ENCODE measurements around the gene LPIN2. TPM values are rescaled to one million over a fixed set of nuclear protein-coding genes. Genes with fewer than 3 reads are reported as not detected.

The LPIN2 gene
- total RNA-seq, 1 experiment from 2014 or later, result 15.7 TPM

DNA sequence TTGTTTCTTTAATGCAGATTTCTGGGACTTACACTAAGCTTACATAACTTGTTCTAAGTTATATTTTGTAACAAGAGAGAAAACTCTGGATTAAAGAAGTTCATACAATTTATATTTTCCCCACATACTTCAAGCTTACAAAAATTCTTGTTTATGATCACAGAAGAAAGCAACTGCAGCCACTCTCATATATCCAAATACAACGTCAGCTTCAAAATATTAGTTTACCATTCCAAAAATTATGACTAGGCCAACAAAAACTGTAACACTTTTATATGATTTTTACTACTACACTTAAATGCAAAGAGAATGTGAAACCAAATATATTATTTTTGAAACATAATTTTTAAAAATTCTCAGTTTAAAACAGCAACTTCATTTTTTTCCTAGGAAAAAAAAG lies 30.9 kb downstream of the LPIN2 start:
- intact Hi-C loops (cut with micrococcal nuclease; ENCODE audit: unreplicated experiment), result loop anchor here (10.0 kb wide), 1 partner anchor 227 kb away; no protein-coding TSS in a partner anchor

DNA sequence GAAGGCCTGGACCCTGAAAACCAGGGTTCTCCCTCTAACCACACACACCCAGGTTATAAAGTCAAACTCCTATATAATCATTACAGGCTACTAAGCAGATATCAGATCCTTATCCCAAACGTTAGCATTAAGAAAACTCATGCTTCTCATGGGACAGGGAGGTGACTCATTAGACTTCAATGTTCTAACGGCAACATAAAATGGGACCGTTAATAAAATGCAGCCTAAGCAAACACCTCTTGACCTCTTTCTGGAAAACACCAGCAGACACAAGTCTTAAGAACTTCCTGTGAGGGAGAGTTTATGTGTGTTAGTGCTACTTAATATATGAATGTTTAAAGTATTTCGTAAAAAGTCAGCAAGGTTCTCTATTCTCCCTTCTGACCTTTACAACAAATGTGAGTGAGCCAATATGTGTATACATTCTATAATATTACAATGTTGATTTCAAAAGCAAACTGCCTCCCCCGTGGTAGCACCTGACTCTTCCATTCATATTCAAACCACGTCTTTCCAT lies 31.7 kb downstream of the LPIN2 start:
- H3K4me1 Mint-ChIP-seq (ENCODE audit: low read depth, unreplicated experiment), result peaks cover 81% of the 10 kb centered on the region
- DNase-seq, result no peak
- H3K27me3 Mint-ChIP-seq (ENCODE audit: unreplicated experiment), result no peaks in the 10 kb centered on the region
- no TSS peak for BruUV-seq (replicated peaks)
- H3K36me3 Mint-ChIP-seq (ENCODE audit: insufficient read depth, unreplicated experiment), result peaks cover 9% of the 10 kb centered on the region
- intact Hi-C loops (cut with micrococcal nuclease; ENCODE audit: unreplicated experiment), result loop anchor here (10.0 kb wide), 1 partner anchor 226 kb away; no protein-coding TSS in a partner anchor
- peaks cover 2% of the 10 kb centered on the region for H3K9me3 Mint-ChIP-seq (ENCODE audit: low read depth, unreplicated experiment)
- TF ChIP-seq, protein P1, sequence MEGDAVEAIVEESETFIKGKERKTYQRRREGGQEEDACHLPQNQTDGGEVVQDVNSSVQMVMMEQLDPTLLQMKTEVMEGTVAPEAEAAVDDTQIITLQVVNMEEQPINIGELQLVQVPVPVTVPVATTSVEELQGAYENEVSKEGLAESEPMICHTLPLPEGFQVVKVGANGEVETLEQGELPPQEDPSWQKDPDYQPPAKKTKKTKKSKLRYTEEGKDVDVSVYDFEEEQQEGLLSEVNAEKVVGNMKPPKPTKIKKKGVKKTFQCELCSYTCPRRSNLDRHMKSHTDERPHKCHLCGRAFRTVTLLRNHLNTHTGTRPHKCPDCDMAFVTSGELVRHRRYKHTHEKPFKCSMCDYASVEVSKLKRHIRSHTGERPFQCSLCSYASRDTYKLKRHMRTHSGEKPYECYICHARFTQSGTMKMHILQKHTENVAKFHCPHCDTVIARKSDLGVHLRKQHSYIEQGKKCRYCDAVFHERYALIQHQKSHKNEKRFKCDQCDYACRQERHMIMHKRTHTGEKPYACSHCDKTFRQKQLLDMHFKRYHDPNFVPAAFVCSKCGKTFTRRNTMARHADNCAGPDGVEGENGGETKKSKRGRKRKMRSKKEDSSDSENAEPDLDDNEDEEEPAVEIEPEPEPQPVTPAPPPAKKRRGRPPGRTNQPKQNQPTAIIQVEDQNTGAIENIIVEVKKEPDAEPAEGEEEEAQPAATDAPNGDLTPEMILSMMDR (IDR thresholded peaks at IDR 0.05; ENCODE audit: unreplicated experiment), result no peak
- CTCF ChIA-PET, result no interaction called here
- H3K4me3 Mint-ChIP-seq (ENCODE audit: low read depth, unreplicated experiment), result peak overlapping the region; percentile 41
- H3K27ac Mint-ChIP-seq (ENCODE audit: unreplicated experiment), result peak overlapping the region; percentile 92

More for the DNA sequence above, 30.9 kb downstream of the LPIN2 start:
- no TSS peak for BruUV-seq (replicated peaks)
- Mint-ChIP-seq H3K27ac (ENCODE audit: unreplicated experiment) (peak overlapping the region; percentile 92), H3K27me3 (ENCODE audit: unreplicated experiment) (no peaks in the 10 kb centered on the region), H3K4me1 (ENCODE audit: low read depth, unreplicated experiment) (peaks cover 82% of the 10 kb centered on the region), H3K9me3 (ENCODE audit: low read depth, unreplicated experiment) (peaks cover 2% of the 10 kb centered on the region), H3K36me3 (ENCODE audit: insufficient read depth, unreplicated experiment) (peaks cover 9% of the 10 kb centered on the region), H3K4me3 (ENCODE audit: low read depth, unreplicated experiment) (peak overlapping the region; percentile 22)
- DNase-seq, result no peak
- TF ChIP-seq, protein P1 (IDR thresholded peaks at IDR 0.05; ENCODE audit: unreplicated experiment), result no peak
- CTCF ChIA-PET, result interaction anchor here (1.7 kb wide), 1 partner anchor 34 kb away, joined by 5 read pairs; no protein-coding TSS in a partner anchor

DNA sequence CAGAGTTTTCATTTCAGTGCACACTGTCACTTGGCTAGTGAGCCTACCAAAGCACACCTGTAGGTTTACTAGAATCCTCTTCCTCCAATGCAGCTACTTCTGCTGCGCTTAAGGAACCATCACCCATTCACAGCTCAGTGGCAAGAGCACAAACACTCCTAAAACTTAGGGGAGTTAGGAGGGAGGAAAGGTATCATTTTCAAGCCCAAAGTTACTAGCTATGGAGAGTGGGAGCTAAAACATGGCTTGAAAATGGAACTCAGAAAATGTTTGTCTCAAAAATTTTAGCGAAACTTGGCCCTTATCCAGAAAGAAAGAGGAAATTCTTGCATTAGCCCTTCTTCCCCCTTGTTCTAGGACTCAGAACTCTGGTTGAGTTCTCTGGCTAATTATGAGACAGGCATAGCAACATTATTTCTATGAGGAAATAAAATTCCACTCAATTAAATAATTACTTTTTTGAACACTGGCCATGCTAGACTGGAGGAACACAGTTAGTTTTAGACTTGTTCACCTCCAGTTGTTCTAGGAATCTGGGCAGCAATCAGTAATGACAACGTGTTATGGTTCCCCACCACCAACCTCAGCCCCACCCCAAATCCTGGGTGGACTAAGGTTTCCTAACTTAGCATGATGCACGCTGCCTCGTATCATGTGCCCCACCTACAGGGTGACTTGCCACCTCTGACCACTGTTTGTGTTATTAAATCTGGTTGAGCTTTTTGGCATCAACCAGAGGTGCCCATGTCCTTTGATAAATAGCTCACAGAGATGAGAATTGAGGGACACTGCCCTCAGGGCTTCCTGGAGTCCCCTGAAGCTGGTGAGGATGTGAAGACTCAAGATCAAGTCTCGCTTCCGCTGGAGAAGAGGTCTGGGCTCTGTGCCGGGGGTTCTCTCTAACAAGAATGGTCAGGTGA lies 32.8 kb downstream of the LPIN2 start:
- peak overlapping the region; percentile 76 for H3K27ac Mint-ChIP-seq (ENCODE audit: unreplicated experiment)
- no peaks in the 10 kb centered on the region for H3K27me3 Mint-ChIP-seq (ENCODE audit: unreplicated experiment)
- H3K4me3 Mint-ChIP-seq (ENCODE audit: low read depth, unreplicated experiment), result peak overlapping the region; percentile 8
- CTCF ChIA-PET, result interaction anchor here (1.7 kb wide), 1 partner anchor 32 kb away, joined by 4 read pairs; no protein-coding TSS in a partner anchor
- intact Hi-C loops (cut with micrococcal nuclease; ENCODE audit: unreplicated experiment), result loop anchor here (10.0 kb wide), 1 partner anchor 225 kb away; no protein-coding TSS in a partner anchor
- peaks cover 9% of the 10 kb centered on the region for H3K36me3 Mint-ChIP-seq (ENCODE audit: insufficient read depth, unreplicated experiment)
- TF ChIP-seq, protein P1 (IDR thresholded peaks at IDR 0.05; ENCODE audit: unreplicated experiment), result no peak
- DNase-seq, result peak; percentile 24
- peaks cover 80% of the 10 kb centered on the region for H3K4me1 Mint-ChIP-seq (ENCODE audit: low read depth, unreplicated experiment)
- BruUV-seq (replicated peaks), result no TSS peak
- peaks cover 2% of the 10 kb centered on the region for H3K9me3 Mint-ChIP-seq (ENCODE audit: low read depth, unreplicated experiment)

DNA sequence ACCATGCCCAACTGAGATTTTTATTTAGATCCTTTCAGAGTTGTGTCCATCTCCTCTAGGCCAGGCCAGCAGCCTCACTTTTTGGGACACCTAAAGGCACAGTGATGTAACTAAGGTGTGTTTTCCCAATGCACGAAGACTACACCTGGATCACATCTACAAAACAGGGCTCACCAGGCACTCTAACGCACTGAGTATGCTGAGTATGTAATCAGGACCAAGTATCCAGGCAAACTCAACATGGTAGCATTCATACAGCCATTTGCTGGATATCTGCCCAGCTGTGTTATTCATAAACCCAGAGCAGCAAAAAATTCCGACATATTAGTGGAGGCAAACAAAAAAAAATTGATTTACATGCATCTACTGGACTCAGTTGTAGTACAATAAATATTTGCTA lies 33.8 kb downstream of the LPIN2 start:
- Mint-ChIP-seq H3K4me3 (ENCODE audit: low read depth, unreplicated experiment) (peak overlapping the region; percentile 8), H3K27ac (ENCODE audit: unreplicated experiment) (peak overlapping the region; percentile 76), H3K27me3 (ENCODE audit: unreplicated experiment) (no peaks in the 10 kb centered on the region), H3K9me3 (ENCODE audit: low read depth, unreplicated experiment) (peaks cover 2% of the 10 kb centered on the region), H3K36me3 (ENCODE audit: insufficient read depth, unreplicated experiment) (peaks cover 6% of the 10 kb centered on the region), H3K4me1 (ENCODE audit: low read depth, unreplicated experiment) (peaks cover 70% of the 10 kb centered on the region)
- TF ChIP-seq, protein P1 (IDR thresholded peaks at IDR 0.05; ENCODE audit: unreplicated experiment), result no peak
- CTCF ChIA-PET, result interaction anchor here (1.7 kb wide), 1 partner anchor 31 kb away, joined by 4 read pairs; no protein-coding TSS in a partner anchor
- BruUV-seq (replicated peaks), result no TSS peak
- peak; percentile 45 for DNase-seq
- intact Hi-C loops (cut with micrococcal nuclease; ENCODE audit: unreplicated experiment), result no loop called here
